ENCODE measurements around the gene RNF39. TPM values are rescaled to one million over a fixed set of nuclear protein-coding genes. Genes with fewer than 3 reads are reported as not detected.
A peak's percentile ranks its signal among the peaks of the same experiment; 100 is the strongest.

Gene RNF39
- total and polyA plus RNA-seq, 2 of the 13 experiments (the other 11 are each of a cell fraction or from before 2014, with no cell fraction given), result 0.13 to 1.8 TPM

- TF ChIP-seq ZNF354B (CRISPR knock-in tag; IDR thresholded peaks at IDR 0.05) (no peak), HOXA3 (CRISPR knock-in tag; IDR thresholded peaks at IDR 0.05) (peak; percentile 79; the same call in 1 of the 2 replicates), ZNF234 (CRISPR knock-in tag; conservative IDR thresholded peaks at IDR 0.05) (no peak), CAMTA2 (CRISPR knock-in tag; IDR thresholded peaks at IDR 0.05; ENCODE audit: borderline replicate concordance) (peak; percentile 87; the same call in 1 of the 2 replicates), ZNF512B (CRISPR knock-in tag; IDR thresholded peaks at IDR 0.05; ENCODE audit: borderline replicate concordance) (no peak), BRF2 (CRISPR knock-in tag; IDR thresholded peaks at IDR 0.05) (no peak), ZNF562 (CRISPR knock-in tag; IDR thresholded peaks at IDR 0.05; ENCODE audit: borderline replicate concordance) (no peak), RNF219 (CRISPR knock-in tag; IDR thresholded peaks at IDR 0.05) (no peak), ZNF773 (CRISPR knock-in tag; IDR thresholded peaks at IDR 0.05; ENCODE audit: borderline replicate concordance) (no peak), CSRNP2 (CRISPR knock-in tag; conservative IDR thresholded peaks at IDR 0.05; ENCODE audit: low read depth) (no peak), NCOR1 (IDR thresholded peaks at IDR 0.05; ENCODE audit: borderline replicate concordance, low read length) (no peak), IKZF1 (IDR thresholded peaks at IDR 0.05) (no peak), AKNA (CRISPR knock-in tag; IDR thresholded peaks at IDR 0.05; ENCODE audit: borderline replicate concordance) (0 out of 2 replicates have a peak, but pooled peaks have one; percentile 35), ZNF83 (CRISPR knock-in tag; IDR thresholded peaks at IDR 0.05; ENCODE audit: borderline replicate concordance) (peak; percentile 50; the same call in 1 of the 2 replicates)
These were observed 26.2 kb upstream of the RNF39 start (continued) for GRCh38 chr6:30101444-30102413.

Data from HepG2 (cell line).